NCI-H345 treated with DMSO at 0.1 percent for 48 hours (cell line): ENCODE measurements around the gene STK33.

Experiments used
- DNase-seq: peaks from one replicate; lab custom pipeline; 2025; ENCODE audit not compliant: unreplicated experiment; lab: John Stamatoyannopoulos, UW

STK33 gene

DNA sequence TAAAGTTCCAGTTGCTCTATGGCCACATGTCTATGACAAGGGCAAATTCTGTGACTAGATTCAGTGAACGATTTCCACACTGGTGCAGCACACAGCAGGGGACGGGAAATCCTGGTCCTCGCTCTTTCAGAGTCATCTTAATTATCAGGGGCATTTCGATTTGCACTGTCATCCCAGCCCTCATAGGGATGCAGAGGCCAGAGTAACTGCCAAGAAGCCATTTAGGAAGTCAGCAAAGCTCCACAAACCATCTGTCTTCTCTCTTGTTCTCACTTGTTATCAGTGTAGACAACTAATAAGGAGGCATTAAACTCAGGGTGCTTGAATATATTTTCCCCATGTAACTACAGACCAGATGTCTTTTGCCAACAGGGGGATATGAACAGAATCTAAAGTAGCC lies 151.7 kb downstream of the STK33 start:
- DNase-seq, result no peak

DNA sequence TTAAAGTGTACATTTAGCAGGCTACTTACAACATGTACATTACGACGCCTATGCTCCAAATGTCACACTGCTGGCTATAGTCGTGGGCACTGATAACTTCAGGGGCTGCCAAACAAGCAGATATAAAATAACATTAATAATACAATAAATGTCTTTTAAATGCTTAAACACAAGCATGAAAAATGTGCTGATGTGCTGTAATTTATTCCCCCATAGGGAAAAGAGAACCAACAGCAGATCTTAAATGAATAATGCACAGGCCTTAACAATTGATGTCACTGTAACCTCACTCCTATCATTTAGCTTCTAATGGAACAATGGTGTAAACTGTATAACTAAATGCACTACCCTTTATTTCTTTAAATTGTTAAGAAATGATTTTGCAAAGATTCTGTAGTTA lies 153.4 kb downstream of the STK33 start:
- no peak for DNase-seq

DNA sequence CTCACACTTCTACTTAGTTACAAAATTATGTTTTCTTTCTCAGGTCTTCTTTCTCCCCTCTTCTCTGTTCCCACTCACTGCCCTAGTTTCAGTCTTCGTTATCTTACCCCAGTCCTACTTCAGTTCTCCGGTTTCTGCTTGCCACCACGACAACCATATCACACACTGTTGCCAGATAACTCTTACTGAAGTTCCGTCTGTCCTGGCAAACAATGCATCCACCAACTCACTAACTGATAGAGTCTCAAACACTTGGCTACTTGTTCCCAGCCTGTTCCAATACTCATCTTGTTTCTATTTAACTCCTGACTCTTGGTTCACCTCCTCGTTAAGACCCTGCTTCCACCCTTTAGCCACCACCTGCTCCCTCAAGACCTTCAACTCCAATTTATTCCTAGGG lies 164.5 kb downstream of the STK33 start:
- DNase-seq, result no peak

DNA sequence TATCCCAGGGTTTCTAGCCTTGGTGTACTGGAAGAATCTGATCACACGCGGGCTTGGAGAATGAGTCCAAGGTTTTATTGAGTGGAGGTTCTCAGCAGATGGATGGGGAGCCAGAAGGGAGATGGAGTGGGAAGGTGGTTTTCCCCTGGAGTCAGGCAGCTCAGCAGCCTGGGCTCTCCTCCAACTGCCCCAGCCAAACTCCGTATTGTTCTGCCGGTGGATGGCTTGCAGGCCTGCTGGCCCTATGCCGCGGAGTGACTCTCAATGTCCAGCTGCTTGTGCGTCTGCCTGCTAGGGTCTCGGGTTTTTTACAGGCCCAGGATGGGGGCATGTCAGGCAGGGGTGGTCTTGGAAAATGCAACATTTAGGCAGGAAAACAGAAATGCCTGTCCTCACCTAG lies 168.0 kb downstream of the STK33 start:
- DNase-seq, result no peak

DNA sequence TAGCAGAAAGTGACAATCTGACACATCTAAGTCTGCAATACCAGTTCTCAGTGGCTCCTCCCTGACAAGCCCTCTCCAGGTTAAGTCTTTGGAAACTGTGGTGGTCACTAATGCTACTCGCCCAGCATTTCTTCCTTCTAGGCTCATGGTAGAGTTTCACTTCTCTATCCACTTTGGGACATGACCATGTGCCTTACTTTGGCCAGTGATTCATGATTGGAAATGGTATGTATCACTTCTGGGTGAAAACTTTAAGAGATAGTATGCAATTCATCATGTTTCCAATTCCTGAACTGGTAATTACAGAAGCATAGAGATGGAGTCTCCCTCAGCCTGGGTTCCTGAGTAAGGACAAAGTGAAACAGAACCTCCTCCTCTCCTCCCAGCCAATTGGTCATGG lies 178.8 kb downstream of the STK33 start:
- no peak for DNase-seq

DNA sequence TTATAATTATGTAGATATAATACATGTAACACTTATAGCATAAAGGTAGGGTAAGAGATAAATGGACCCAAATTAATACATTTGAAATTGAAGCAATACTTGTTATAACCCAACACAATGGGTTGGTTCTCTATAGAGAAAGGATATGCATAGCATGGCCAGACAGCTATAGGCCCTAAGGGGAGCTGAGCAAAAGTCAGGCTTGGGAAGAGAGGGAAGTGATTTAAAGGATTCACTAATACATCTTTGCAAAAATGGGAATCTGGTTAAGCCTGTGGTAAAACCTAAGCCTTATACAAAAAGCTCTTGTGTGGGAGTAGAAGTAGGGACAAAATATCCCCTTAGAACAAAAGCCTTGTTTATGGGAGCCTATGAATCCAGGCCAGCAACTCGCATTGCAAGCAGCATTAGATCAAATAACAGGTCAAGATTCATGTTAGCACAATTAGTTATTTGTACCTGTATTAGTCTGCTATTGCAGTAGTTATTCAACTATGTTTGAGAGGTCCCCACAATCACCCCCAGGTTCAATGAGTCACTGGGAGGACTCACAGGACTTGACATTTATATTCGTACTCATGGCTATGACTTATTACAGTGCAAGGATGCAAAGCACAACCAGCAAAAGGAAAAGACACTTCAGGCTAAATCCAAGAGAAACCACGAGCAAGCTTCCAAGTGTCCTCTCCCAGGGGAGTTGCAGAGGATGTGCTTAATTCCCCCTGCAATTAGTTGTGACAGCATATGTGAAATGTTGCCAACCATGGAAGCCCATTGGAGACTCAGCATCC lies 185.7 kb downstream of the STK33 start:
- no peak for DNase-seq

DNA sequence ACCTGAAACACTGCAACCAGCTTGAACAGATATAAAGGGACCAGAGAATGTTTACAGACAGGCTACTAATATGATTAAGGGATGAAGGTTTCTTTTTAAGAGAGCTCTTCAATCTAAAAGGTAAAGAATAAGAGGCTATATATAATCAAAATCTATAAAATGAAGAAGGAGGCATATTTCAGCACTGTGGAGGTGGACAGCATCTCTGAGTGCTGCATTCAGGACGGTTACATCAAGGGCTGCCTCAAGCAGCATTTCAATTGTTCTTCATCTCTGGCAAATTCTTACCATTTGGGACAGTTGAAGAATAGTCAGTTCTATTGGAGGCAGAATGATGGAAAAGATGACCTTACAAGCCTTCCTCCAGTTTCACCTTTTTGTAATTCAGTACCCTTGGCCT lies 190.7 kb downstream of the STK33 start:
- DNase-seq, result no peak

DNA sequence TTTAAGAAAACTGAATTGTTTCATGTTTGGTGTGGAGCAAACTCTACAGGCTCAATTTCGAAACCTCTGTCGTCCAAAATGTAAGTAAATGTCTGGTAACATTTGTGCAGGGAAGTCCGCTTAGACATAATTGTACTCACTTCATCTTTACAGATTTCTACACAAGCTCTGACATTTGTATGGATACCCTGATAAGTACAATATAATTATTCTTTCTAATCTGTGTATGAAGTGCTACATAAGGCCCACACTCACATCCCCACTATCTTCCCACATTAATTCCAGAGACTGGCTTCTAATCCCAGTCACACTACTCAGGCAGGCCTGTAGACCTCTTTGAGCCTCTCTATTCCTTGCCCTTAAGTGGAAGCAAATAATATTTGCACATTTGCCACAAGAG lies 201.1 kb downstream of the STK33 start:
- DNase-seq, result no peak

DNA sequence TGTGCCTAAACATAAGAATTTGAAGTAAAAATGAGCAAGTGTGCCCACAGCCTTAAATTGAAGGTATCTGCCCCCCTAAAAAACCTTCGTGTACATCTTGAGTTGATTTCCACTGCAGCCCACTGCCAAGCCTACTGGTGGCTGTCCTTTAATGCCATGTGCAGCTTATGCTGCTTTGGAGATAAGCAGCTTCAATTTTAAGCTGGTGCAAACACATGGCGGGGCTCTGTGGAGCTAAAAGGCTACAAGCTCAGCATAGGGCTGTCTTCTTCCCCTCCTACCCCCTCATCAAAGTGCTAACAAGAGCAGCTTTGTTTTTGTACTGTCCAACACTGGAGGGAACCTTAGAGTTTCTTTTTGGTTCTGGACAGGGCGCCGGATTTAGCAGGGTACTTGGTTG lies 201.9 kb downstream of the STK33 start:
- no peak for DNase-seq

DNA sequence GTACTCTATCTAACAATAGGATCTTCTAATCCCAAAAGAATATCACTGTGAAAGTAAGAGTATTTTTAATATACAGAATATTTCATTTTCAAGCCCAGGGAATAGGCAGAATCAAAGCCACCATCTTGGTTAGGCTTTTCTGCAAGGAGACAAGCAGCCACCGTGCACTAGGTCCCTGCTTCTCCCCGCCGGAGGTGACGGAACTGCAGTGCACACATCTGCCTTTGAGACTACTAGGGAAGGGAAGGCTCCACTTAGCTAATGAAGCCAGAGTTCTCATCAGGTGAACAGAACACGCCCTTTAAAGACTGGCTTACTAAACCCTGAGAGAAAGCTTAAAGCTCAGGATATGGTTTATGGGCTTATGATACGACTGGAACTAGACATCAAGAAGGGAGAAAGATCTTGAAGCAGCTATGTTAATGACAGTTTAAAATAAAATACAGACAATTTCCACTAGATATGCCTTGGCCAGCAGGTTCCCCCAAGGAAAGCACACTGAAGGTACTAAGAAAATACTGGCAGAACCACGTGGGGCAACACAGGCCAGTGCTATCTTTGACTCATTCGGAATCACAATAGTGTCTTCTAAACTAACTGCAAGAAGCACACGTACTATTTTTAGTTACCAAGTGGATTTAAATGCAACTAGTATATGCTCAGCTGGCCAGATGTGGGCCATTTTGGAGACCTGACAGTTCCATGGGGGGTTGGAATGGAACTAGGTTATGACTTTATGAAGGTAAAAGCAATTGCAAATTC lies 203.0 kb downstream of the STK33 start:
- DNase-seq, result no peak

DNA sequence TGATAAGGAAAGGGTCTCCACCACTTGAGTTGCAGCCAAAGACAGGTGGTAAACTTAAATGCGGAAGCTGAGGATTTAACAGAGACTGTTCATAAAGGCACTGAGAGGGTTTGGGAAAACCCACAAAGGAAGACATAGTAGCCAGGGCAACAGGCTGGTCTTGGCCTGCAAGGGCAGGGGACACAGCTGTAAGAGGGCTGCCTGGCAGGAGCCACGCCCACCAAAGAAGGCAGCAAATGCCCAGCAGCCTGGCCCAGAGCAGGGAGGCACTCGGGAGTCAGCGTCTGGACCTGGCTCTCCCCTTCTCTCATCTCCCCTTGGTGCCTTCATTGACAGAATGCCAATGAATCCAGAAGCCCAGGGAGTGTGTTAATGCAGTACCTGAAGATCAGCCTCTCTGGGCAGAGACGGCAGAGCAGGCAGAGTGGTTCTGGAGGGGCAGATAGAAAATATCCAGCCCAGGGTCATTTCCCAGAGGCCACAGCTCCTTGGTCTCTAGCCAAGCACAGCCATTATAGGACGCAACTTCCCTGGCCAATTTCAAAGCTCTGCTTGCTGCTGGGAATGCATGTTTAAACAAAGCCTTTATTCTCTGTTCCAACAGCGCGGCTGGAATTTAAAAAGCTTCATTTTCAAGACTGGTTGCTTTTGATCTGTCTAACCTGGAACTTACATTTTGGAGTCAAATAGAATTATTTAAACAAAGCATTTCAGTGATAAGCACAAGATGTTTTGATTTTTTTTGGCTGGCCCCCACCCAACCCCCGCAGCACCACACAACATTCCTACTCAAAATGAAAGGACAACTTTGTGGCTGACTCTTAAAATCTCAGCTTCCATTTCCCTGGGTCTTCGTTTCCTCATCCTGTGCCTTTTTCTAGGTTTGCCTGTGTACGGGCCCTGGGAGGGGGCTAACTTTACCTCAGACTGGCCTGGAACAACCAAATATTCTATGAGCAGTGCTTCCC lies 204.7 kb downstream of the STK33 start:
- no peak for DNase-seq

DNA sequence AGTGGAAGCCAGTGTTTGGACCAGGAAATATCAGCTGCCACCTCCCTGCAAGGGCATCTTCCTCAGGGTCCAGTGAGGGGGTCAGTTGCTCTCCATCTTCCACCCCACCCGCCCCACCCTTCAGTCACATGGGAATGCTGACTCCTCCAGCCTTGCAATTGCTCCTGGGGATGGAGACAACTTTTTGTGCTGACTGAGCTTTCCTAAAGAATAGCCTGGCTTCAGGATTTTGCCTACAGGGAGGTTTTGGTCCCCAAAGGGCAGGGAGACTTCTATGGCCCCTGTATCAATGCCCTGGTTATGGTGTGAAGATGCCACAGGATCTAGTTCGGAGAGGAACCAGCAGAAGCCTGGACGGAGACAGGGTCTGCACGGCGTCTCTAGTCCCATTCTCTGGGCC lies 206.3 kb downstream of the STK33 start:
- DNase-seq, result no peak

DNA sequence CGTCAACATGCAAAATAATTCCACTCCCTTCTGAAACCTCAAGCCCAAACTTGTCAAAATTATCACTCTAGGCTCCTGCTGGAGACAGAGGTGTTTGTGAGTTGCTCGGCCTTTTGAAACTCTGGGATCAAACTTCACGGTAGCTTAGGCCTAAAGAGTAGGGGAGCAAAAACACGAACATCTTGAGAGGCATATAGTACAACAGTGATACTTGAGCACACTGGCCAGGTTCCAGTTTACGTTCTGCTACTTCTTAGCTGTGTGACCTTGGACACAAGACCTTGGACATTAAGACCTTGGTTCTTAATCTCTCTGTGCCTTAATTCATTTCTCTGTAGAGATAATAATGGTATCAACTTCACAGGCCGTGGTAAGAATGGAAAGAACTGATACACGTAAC lies 206.9 kb downstream of the STK33 start:
- no peak for DNase-seq

DNA sequence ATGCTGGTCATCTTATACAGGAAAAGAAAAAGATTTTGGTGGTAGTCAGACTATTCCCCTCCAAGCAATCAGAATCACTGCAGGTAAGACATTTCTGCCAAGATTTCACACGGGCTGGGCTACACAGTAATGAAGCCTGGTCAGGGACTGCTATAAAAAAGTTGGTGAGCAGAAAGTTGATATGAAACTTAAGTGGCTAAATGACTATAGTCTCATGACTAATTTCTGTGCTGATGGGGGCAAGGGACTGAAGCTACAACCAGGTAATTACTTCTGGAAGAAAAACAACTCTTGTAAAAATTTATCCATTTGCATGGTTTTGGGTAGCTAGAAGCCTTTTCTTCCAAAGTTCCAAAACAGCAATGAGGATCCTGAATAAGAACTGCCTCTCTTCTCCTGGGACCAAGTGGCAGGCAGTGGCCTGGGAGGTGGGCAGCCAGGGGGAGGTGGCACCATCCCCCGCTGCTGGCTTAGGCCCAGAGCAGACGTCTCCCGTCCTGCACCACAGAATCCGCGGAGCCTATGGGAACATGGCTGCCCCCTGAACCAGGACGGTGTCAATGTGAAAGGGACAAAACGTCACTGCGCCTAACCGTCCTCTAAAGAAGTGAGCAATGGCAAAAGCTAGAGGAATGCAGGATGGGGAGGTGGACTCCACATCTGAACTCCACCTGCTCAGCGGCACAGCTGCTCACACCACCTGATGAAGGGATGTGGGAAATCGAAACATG lies 207.7 kb downstream of the STK33 start:
- no peak for DNase-seq

DNA sequence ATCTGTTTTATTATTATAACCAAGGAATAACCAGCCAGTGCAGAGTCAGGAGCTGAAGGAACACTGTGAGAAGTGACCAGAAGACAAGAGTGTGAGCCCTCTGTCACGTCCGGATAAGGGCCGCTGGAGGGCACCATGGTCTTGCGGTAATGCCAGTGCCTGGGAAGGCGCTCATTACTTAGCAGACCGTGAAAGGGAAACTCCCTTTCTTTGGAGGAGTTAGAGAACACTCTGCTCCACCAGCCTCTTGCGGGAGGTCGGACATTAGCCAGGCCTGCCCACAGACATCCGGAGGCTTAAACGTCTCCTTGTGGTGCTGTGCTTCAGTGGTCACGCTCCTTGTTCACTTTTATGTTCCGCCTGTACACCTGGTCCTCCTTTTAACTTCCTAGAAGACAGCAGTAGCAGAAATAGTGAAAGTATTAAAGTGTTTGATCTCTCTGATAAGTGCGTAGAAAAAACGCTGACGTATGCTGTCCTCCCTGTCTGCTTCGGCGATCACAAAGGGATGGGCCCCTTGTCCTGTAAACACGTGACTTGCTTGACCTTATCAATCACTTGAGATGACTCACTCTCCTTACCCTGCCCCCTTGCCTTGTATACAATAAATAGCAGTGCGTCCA lies 209.7 kb downstream of the STK33 start:
- DNase-seq, result no peak

DNA sequence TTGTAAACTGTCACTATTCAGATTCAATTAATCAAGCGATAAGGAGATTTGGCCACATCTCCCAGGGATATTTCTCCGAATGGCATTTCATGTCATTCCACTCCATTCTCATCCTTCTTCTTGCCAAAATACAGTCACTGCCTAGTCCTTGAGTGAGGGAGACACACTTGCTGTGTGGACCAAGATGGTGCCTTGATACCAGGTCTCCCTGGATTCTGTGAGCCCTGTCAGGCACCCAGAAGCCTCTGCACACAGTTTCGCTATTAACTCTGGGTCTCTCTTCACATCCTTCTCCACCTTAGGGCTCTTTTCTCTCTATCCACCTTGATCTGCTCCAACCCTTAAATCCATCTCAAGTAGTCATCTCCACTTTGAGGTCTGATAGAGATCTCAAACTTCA lies 210.4 kb downstream of the STK33 start:
- no peak for DNase-seq

DNA sequence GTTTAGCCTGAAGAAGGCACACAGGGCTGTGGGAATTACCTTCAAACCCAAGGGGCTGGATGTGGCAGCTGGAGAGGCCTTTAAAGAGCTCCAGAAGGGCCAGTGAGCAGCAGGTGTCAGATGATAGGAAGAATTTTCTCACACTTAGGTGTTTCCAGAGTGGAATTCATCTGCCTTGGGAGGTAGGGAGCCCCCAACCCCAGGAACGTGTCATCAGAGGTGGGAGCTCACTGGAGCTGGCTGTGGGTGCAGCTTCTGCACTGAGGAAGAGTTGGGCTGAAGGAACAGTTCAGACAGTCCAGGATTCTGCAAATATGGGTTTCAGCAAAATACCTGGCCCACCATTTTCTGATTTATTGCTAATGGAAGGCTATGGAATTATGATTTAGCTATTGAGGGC lies 210.8 kb downstream of the STK33 start:
- DNase-seq, result no peak

DNA sequence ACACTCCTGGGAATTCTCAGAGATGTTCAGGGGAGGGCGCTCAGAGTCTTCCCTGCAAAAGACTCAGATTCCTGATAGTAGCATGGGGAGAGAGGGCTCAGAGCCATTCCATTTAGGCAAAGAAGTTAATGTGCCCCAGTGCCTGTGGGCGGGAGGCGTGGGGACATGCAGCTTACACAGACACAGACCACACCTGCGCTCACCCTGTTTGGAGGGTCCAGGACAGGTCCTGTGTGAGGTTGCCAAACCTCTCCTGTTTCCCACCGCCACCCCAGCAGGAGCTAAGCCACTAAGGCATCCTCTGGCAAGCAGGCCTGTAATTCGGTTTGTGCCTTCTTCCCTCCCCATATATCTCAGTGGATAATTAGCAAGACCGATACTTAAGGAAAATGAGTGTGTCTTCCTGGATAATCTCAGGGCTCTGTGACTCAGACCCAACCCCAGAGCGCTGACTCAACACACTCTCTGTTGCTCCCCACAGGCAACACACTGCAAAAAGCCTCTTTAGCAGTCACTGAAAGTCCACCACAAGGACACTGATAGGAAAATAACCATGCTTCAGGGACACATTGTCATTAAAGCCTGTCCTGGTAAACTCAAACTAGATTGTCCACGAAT lies 211.5 kb downstream of the STK33 start:
- no peak for DNase-seq

DNA sequence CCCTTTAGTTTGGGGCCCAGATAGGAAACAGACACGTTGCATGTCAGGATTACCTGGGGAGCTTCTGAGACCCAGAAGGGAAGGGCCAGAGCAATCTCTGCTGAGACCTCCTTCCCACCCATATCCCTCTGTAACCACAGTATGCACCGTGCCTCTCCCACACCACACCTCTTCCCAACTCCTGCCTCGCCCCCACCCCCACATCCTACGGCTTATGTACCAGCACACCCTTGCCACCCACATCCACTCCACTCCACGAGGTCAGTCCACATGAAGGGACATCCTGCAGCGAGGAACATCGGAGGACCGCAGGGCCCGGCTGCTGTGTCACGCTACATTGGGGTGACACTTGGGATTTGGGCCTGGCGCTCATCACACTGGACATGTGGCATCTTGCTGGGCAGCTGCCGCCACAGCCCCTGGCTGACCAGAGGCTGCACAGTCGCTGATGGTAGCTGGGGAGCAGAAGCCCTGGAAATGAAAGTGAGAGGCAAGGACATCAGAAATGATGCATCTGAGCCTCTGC lies 212.1 kb downstream of the STK33 start:
- no peak for DNase-seq

DNA sequence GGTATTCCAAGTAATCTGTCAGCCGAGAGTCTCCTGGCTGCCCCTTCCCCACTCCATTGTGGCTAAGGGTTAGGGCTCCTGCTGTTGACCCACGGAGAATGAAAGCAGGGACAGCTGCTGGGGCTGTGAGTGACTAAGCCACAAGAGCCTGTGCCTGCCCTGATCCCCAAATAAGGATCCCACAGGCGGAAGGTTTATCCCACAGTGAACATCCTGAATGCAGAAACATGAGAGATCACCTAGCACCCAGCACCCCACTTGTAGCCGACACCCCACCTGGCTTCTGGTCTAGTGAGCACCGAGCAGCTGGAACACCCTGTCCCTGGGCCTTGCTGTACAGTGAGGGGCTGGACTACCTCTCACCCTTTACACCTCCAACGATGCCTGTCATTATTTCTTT lies 212.7 kb downstream of the STK33 start:
- no peak for DNase-seq
